Endothelial cell of umbilical vein (primary cell): Measurements from ENCODE around the gene RUBCN. TPM values are rescaled to one million over a fixed set of nuclear protein-coding genes. Genes with fewer than 3 reads are reported as not detected.
"Not testable (repeated sequence)": the region's sequence is repeated elsewhere in the genome, so short reads cannot be mapped to it uniquely, and the experiment has no call there.

ENCODE experiments used
- BruUV-seq: library from RNA; stranded (reverse); fragments of 400-500 nt; replicated peaks from 2 replicates; lab custom pipeline; 2021; lab: Mats Ljungman, UMichigan
- CTCF ChIA-PET: fragments of 300-600, 350-600 bp; sonication (Branson Sonifier 250); formaldehyde crosslinking; loops from one replicate; lab custom pipeline; 2021; ENCODE audit warnings: antibody characterized with exemption, inconsistent platforms; lab: Charles Lee
- POLR2A ChIA-PET: fragments of 300-600, 350-600 bp; sonication (Branson Sonifier 250); formaldehyde crosslinking; loops from one replicate; lab custom pipeline; 2021; ENCODE audit warnings: antibody characterized with exemption, inconsistent platforms; lab: Charles Lee
- DNase-seq: peaks from one replicate; pipeline ENCODE4 v3.0.0-alpha.2; 2011; ENCODE audit warnings: low read depth, low spot score
- FAIRE-seq: peaks from 2 replicates; lab custom pipeline; 2011; peaks lifted over from hg19 to GRCh38; lab: Jason Lieb, UNC
- H2AFZ ChIP-seq: 2 replicates; pipeline ENCODE4 v1.6.0; 2012; ENCODE audit warnings: low read depth, low read length, control low read depth, inconsistent platforms
- H3K27ac ChIP-seq: 2 replicates; pipeline ENCODE4 v1.5.1; 2011; ENCODE audit warnings: low read depth, mild to moderate bottlenecking, control low read depth, low read length, moderate library complexity; ENCODE audit not compliant: insufficient read depth
- H3K27me3 ChIP-seq, 2 experiments: 2 replicates each; pipeline versions ENCODE4 v1.6.0 to v1.6.1; 2011; ENCODE audit warnings: low read length in 2 of 2, mixed read lengths in 1 of 2; ENCODE audit not compliant: control insufficient read depth in 2 of 2, insufficient read depth in 2 of 2
- H3K36me3 ChIP-seq, 2 experiments: 2 replicates in 1 of 2; 3 replicates in 1 of 2; pipeline ENCODE4 v1.5.1; 2011; ENCODE audit warnings: low read length in 2 of 2, mild to moderate bottlenecking in 1 of 2, moderate library complexity in 1 of 2; ENCODE audit not compliant: control insufficient read depth in 2 of 2, insufficient read depth in 2 of 2; ENCODE audit errors: extremely low read depth in 1 of 2
- H3K4me1 ChIP-seq: 3 replicates; pipeline ENCODE4 v1.5.1; 2011; ENCODE audit warnings: mild to moderate bottlenecking, low read length; ENCODE audit not compliant: control insufficient read depth, insufficient read depth; ENCODE audit errors: extremely low read depth
- H3K4me2 ChIP-seq: 2 replicates; pipeline ENCODE4 v1.6.1; 2011; ENCODE audit warnings: low read length, control low read depth, mixed read lengths; ENCODE audit not compliant: insufficient read depth
- H3K4me3 ChIP-seq, 3 experiments: fragments of 200-600 bp in 1 of 3; sonication (generic), shearing (Covaris generic) in 1 of 3; replicated peaks in 1 of 3; 2 replicates each; pipeline ENCODE4 v1.5.1; 2011 to 2016; ENCODE audit warnings: control low read depth in 3 of 3, low read length in 3 of 3, mild to moderate bottlenecking in 2 of 3, inconsistent platforms in 1 of 3, low read depth in 1 of 3, moderate library complexity in 1 of 3; ENCODE audit not compliant: insufficient read depth in 1 of 3
- H3K79me2 ChIP-seq: 2 replicates; pipeline ENCODE4 v1.6.0; 2012; ENCODE audit warnings: low read length, inconsistent platforms; ENCODE audit not compliant: control insufficient read depth, insufficient read depth
- H3K9ac ChIP-seq: replicated peaks from 2 replicates; pipeline ENCODE3; 2011; ENCODE audit warnings: low read length, control low read depth; ENCODE audit not compliant: insufficient read depth; ENCODE audit errors: extremely low read depth
- H3K9me1 ChIP-seq: replicated peaks from 3 replicates; pipeline ENCODE4 v1.6.0; 2011; ENCODE audit warnings: mild to moderate bottlenecking, low read length; ENCODE audit not compliant: control insufficient read depth, insufficient read depth; ENCODE audit errors: extremely low read depth
- H3K9me3 ChIP-seq: replicated peaks from 2 replicates; pipeline ENCODE4 v1.5.1; 2012; ENCODE audit warnings: low read length, inconsistent platforms; ENCODE audit not compliant: control insufficient read depth, insufficient read depth
- H4K20me1 ChIP-seq: replicated peaks from 2 replicates; pipeline ENCODE3; 2011; ENCODE audit warnings: mild to moderate bottlenecking, low read length; ENCODE audit not compliant: control insufficient read depth, insufficient read depth; ENCODE audit errors: extremely low read depth
- dilution Hi-C: fragments of 300-500 bp; cut with MboI; formaldehyde crosslinking; loops from one replicate; pipeline ENCODE4 v1.15.0; 2019; ENCODE audit warnings: low sequenced_read_pairs; ENCODE audit not compliant: extremely low pct_ligation_motif_present
- intact Hi-C: fragments of 100-400 bp; cut with micrococcal nuclease; formaldehyde crosslinking; loops from one replicate; pipeline ENCODE4 v1.10.0; 2022
- polyA plus RNA-seq, 4 experiments: library from polyadenylated mRNA; depleted of rRNA in 3 of 4; stranded (reverse) in 3 of 4; unstranded in 1 of 4; fragments of >200 nt; gene quantifications; 2 replicates each; pipeline versions ENCODE4 v1.2.1 to v1.2.3, GENCODE V29; 2011 to 2012; ENCODE audit warnings: missing spikeins in 1 of 4
- total RNA-seq: library from RNA; stranded (reverse); gene quantifications from 2 replicates; pipeline ENCODE4 v1.2.3, GENCODE V29; 2021

The RUBCN gene
- total and polyA plus RNA-seq, 2 donors (not counting 3 experiments of a cell fraction or from before 2014, with no cell fraction given), result 15.0 to 25.8 TPM

DNA sequence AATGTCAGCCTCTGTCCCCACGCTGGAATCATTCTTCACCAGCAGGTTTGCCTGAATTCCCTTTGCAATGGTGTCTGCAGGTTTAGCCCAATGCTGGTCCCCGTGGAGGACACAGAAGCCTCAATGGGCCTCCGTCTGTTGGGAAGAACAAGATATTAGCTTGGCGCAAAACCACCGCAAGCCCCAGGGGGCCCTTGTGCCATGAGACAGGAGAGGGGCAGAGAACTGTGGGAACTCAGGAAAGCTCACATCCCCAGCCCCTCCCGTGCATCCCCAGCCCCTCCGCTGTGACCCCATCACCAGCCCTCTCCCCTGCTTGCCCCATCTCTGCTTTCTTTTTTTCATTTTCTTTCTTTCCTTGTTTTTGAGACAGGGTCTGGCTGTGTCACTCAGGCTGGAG lies 89.1 kb downstream of the RUBCN start:
- H3K27me3 ChIP-seq, H3K27ac ChIP-seq, H3K9ac ChIP-seq, H4K20me1 ChIP-seq, H3K36me3 ChIP-seq, CTCF ChIA-PET, intact Hi-C loops, H2AFZ ChIP-seq, H3K4me1 ChIP-seq, H3K79me2 ChIP-seq, FAIRE-seq, DNase-seq, H3K4me2 ChIP-seq, dilution Hi-C loops, H3K4me3 ChIP-seq, POLR2A ChIA-PET, H3K9me3 ChIP-seq, BruUV-seq, H3K9me1 ChIP-seq: not testable (repeated sequence)

DNA sequence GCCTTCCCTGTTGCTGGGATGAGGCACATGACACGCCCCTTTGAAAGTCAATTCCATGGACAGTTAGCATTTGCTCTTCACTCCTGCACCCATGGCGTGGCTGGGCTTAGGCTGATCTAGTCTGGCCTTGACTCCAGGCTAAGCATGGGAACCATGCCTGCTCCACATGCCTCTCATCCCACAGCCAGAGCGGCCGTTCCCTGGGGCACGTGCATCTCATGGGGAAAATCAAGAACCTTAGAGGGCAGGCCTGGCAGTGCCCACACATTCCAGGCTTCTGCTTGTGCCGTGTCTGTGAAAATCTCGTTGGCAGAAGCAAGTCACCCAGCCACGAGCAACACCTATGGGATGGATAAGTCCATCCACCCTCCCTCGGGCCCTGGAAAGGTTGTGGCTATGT lies 89.5 kb downstream of the RUBCN start:
- H3K27me3 ChIP-seq, H3K36me3 ChIP-seq, H4K20me1 ChIP-seq, H2AFZ ChIP-seq, dilution Hi-C loops, H3K9ac ChIP-seq, H3K27ac ChIP-seq, H3K79me2 ChIP-seq, H3K9me3 ChIP-seq, BruUV-seq, H3K4me3 ChIP-seq, FAIRE-seq, H3K4me2 ChIP-seq, H3K4me1 ChIP-seq, POLR2A ChIA-PET, H3K9me1 ChIP-seq, DNase-seq, CTCF ChIA-PET, intact Hi-C loops: not testable (repeated sequence)

DNA sequence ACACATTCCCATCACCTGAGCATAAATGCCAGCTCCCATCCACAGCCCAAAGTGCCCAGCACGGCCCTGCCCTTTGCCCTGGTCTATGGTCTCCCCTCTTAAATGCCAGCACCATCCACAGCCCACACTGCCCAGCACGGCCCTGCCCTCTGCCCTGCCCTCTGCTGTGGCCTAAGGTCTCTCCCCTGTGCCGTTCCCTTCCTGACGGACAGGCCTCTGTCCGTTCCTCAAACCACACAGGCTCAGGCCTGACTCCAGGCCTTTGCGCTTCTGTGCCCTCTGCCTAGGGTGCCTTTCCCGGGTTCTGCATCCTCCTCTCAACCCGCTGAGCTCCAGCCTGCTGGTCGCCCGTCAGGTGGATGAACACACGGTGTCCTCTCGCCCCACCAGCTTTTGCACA lies 90.4 kb downstream of the RUBCN start:
- DNase-seq, CTCF ChIA-PET, BruUV-seq, H3K9me1 ChIP-seq, H3K9me3 ChIP-seq, H3K36me3 ChIP-seq, intact Hi-C loops, H3K9ac ChIP-seq, dilution Hi-C loops, H3K4me2 ChIP-seq, H2AFZ ChIP-seq, H3K27ac ChIP-seq, H3K27me3 ChIP-seq, H3K4me3 ChIP-seq, H4K20me1 ChIP-seq, POLR2A ChIA-PET, H3K79me2 ChIP-seq, H3K4me1 ChIP-seq, FAIRE-seq: not testable (repeated sequence)

DNA sequence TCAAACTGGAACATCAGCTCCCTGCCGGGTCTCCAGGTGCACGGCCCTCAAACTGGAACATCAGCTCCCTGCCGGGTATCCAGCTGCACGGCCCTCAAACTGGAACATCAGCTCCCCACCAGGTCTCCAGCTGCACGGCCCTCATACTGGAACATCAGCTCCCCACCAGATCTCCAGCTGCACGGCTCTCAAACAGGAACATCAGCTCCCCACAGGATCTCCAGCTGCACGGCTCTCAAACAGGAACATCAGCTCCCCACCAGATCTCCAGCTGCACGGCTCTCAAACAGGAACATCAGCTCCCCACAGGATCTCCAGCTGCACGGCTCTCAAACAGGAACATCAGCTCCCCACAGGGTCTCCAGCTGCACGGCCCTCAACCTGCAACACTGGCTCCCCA lies 99.1 kb downstream of the RUBCN start:
- H3K79me2 ChIP-seq, POLR2A ChIA-PET, BruUV-seq, DNase-seq, intact Hi-C loops, H3K4me1 ChIP-seq, H3K9me1 ChIP-seq, H2AFZ ChIP-seq, H3K27me3 ChIP-seq, H3K9me3 ChIP-seq, H3K27ac ChIP-seq, H3K4me2 ChIP-seq, dilution Hi-C loops, H4K20me1 ChIP-seq, H3K36me3 ChIP-seq, H3K4me3 ChIP-seq, FAIRE-seq, H3K9ac ChIP-seq: not testable (repeated sequence)
- CTCF ChIA-PET, result interaction anchor here (2.7 kb wide), 1 partner anchor 38 kb away, joined by 8 read pairs; no protein-coding TSS in a partner anchor
